OCI-LY7 (cell line): Measurements from ENCODE around the gene AUTS2. TPM values are rescaled to one million over a fixed set of nuclear protein-coding genes. Genes with fewer than 3 reads are reported as not detected.

Source experiments
- BruUV-seq: library from RNA; stranded (reverse); fragments of 400-500 nt; replicated peaks from 2 replicates; lab custom pipeline; 2021; lab: Mats Ljungman, UMichigan
- CTCF ChIA-PET: fragments of 300-600 bp; sonication (Branson Sonifier 250); formaldehyde crosslinking; loops from one replicate; lab custom pipeline; 2022; ENCODE audit warnings: antibody characterized with exemption; ENCODE audit not compliant: unreplicated experiment; lab: Charles Lee
- POLR2A ChIA-PET: fragments of 300-600 bp; sonication (Branson Sonifier 250); formaldehyde crosslinking; loops from one replicate; lab custom pipeline; 2022; ENCODE audit warnings: antibody characterized with exemption; lab: Charles Lee
- DNase-seq: peaks from one replicate; pipeline ENCODE4 v3.0.0-alpha.2; 2015; ENCODE audit warnings: low spot score
- H2AFZ ChIP-seq: fragments of 200-600 bp; sonication (generic), shearing (Covaris generic); 2 replicates; pipeline ENCODE4 v1.6.1; 2014; ENCODE audit warnings: mild to moderate bottlenecking, antibody characterized with exemption, low read length, moderate library complexity
- H3K27ac ChIP-seq: fragments of 200-600 bp; sonication (generic); 2 replicates; pipeline ENCODE4 v1.5.1; 2014; ENCODE audit warnings: mixed run types, low read depth, mild to moderate bottlenecking, moderate library complexity, low read length, inconsistent platforms; ENCODE audit not compliant: poor library complexity, severe bottlenecking
- H3K36me3 ChIP-seq: fragments of 200-600 bp; sonication (generic); 2 replicates; pipeline ENCODE4 v1.6.1; 2014; ENCODE audit warnings: mild to moderate bottlenecking, antibody characterized with exemption, low read length, moderate library complexity, mixed read lengths; ENCODE audit not compliant: insufficient read depth
- H3K4me1 ChIP-seq: fragments of 200-600 bp; sonication (generic); 2 replicates; pipeline ENCODE4 v1.5.1; 2014; ENCODE audit warnings: mild to moderate bottlenecking, low read length; ENCODE audit not compliant: insufficient read depth, poor library complexity, severe bottlenecking
- H3K4me2 ChIP-seq: fragments of 200-600 bp; sonication (generic); 2 replicates; pipeline ENCODE4 v1.6.1; 2014; ENCODE audit warnings: mild to moderate bottlenecking, low read length
- H3K4me3 ChIP-seq: fragments of 200-600 bp; sonication (generic); 2 replicates; pipeline ENCODE4 v1.5.1; 2014; ENCODE audit warnings: mild to moderate bottlenecking, low read depth, low read length; ENCODE audit not compliant: poor library complexity, severe bottlenecking
- H3K79me2 ChIP-seq: fragments of 200-600 bp; sonication (generic); 2 replicates; pipeline ENCODE4 v1.6.1; 2016; ENCODE audit warnings: low read depth, mild to moderate bottlenecking, low read length, moderate library complexity, mixed read lengths; ENCODE audit not compliant: insufficient read depth
- H3K9me2 ChIP-seq: fragments of 200-600 bp; sonication (generic); 2 replicates; pipeline ENCODE4 v1.6.1; 2016; ENCODE audit warnings: mild to moderate bottlenecking, low read length, mixed read lengths; ENCODE audit not compliant: insufficient read depth
- H3K9me3 ChIP-seq: fragments of 200-600 bp; sonication (generic); 2 replicates; pipeline ENCODE4 v1.6.1; 2014; ENCODE audit warnings: mild to moderate bottlenecking, mixed run types, low read length, mixed read lengths
- H4K20me1 ChIP-seq: fragments of 200-600 bp; sonication (generic); 2 replicates; pipeline ENCODE4 v1.6.1; 2014; ENCODE audit warnings: mild to moderate bottlenecking, antibody characterized with exemption, low read length, moderate library complexity, mixed read lengths; ENCODE audit not compliant: insufficient read depth
- CTCF ChIP-seq: fragments of 200-600 bp; sonication (generic); conservative IDR thresholded peaks from 2 replicates; pipeline ENCODE4 v1.5.1; 2014; ENCODE audit warnings: mild to moderate bottlenecking, antibody characterized with exemption, low read length, moderate library complexity, mixed read lengths
- EZH2phosphoT487 ChIP-seq: fragments of 200-600 bp; sonication (generic); IDR thresholded peaks from 2 replicates; pipeline ENCODE4 v1.6.1; 2018; ENCODE audit warnings: low read depth, borderline replicate concordance, mild to moderate bottlenecking, mixed run types, antibody characterized with exemption, low read length, moderate library complexity, mixed read lengths
- intact Hi-C: fragments of 100-400 bp; cut with micrococcal nuclease; formaldehyde crosslinking; loops from one replicate; pipeline ENCODE4 v1.10.0; 2022; ENCODE audit not compliant: unreplicated experiment
- total RNA-seq, 2 experiments: library from RNA; depleted of rRNA in 1 of 2; stranded (reverse); fragments of >200 nt in 1 of 2; shearing (Covaris generic) in 1 of 2; gene quantifications; 2 replicates each; pipeline ENCODE4 v1.2.3, GENCODE V29; 2014 to 2022

AUTS2 gene
- total RNA-seq, 2 experiments from 2014 or later = 37.9 to 78.5 TPM

GRCh38 chr7:69714886-69715576 is 116.8 kb downstream of the AUTS2 start:
- TF ChIP-seq CTCF = no peak
- TF ChIP-seq EZH2phosphoT487 = no peak
- Histone ChIP-seq H3K9me3 (peaks cover 6% of the 10 kb centered on the region; the same call in 1 of the 2 replicates), H3K4me3 (no peak overlapping the region), H3K9me2 (no peaks in the 10 kb centered on the region), H3K79me2 (peaks cover 54% of the 10 kb centered on the region), H3K27ac (no peak overlapping the region), H3K36me3 (no peaks in the 10 kb centered on the region), H4K20me1 (peaks cover 7% of the 10 kb centered on the region; the same call in 1 of the 2 replicates), H3K4me2 (no peak overlapping the region), H2AFZ (no peak overlapping the region), H3K4me1 (peaks cover 12% of the 10 kb centered on the region)
- no TSS peak for BruUV-seq
- no peak for DNase-seq
- intact Hi-C loops = no loop called here
- ChIA-PET POLR2A (interaction anchor here (0.6 to 1.9 kb wide), 12 partner anchors 9 to 219 kb away, joined by 3 to 13 read pairs (median 3); no protein-coding TSS in a partner anchor), CTCF (no interaction called here)

GRCh38 chr7:69717221-69717620 is 118.9 kb downstream of the AUTS2 start:
- CTCF ChIA-PET = no interaction called here
- peaks cover 35% of the 10 kb centered on the region for H3K79me2 ChIP-seq
- H3K9me3 ChIP-seq = peaks cover 4% of the 10 kb centered on the region; the same call in 1 of the 2 replicates
- no TSS peak for BruUV-seq
- H3K4me2 ChIP-seq = no peak overlapping the region
- TF ChIP-seq CTCF = no peak
- no peak for TF ChIP-seq EZH2phosphoT487
- intact Hi-C loops = no loop called here
- no peak overlapping the region for H2AFZ ChIP-seq
- peaks cover 7% of the 10 kb centered on the region; the same call in 1 of the 2 replicates for H4K20me1 ChIP-seq
- H3K27ac ChIP-seq = no peak overlapping the region
- H3K4me1 ChIP-seq = peaks cover 7% of the 10 kb centered on the region
- POLR2A ChIA-PET = interaction anchor here (1.3 kb wide), 1 partner anchor 12 kb away, joined by 4 read pairs; no protein-coding TSS in a partner anchor
- H3K9me2 ChIP-seq = no peaks in the 10 kb centered on the region
- no peaks in the 10 kb centered on the region for H3K36me3 ChIP-seq
- no peak for DNase-seq
- H3K4me3 ChIP-seq = no peak overlapping the region

- H3K9me3 ChIP-seq = no peaks in the 10 kb centered on the region
- no peaks in the 10 kb centered on the region for H3K36me3 ChIP-seq
- no peak for DNase-seq
- no peak for TF ChIP-seq CTCF
- TF ChIP-seq EZH2phosphoT487 = no peak
- H3K4me1 ChIP-seq = peaks cover 7% of the 10 kb centered on the region
- H2AFZ ChIP-seq = no peak overlapping the region
- CTCF ChIA-PET = no interaction called here
- peaks cover 7% of the 10 kb centered on the region; the same call in 1 of the 2 replicates for H4K20me1 ChIP-seq
- BruUV-seq = no TSS peak
- H3K9me2 ChIP-seq = no peaks in the 10 kb centered on the region
- no peak overlapping the region for H3K4me3 ChIP-seq
- intact Hi-C loops = no loop called here
- peaks cover 30% of the 10 kb centered on the region; the same call in 1 of the 2 replicates for H3K79me2 ChIP-seq
- POLR2A ChIA-PET = interaction anchor here (0.6 to 1.0 kb wide), 4 partner anchors 8 to 31 kb away, joined by 3 to 8 read pairs (median 3); no protein-coding TSS in a partner anchor
- H3K27ac ChIP-seq = no peak overlapping the region
- H3K4me2 ChIP-seq = no peak overlapping the region
Measured at GRCh38 chr7:69719717-69720116, 121.4 kb downstream of the AUTS2 start.
